Neural cell (in vitro differentiated cells): ENCODE results near the gene DGCR6L. TPM values are rescaled to one million over a fixed set of nuclear protein-coding genes. Genes with fewer than 3 reads are reported as not detected.

Experiments used
- H2AFZ ChIP-seq: fragments of 200-600, 300-800 bp; sonication (generic), shearing (Covaris generic); 2 replicates; pipeline ENCODE4 v1.6.0; 2014; ENCODE audit warnings: low read depth, mild to moderate bottlenecking, antibody characterized with exemption, low read length, moderate library complexity
- H3F3A ChIP-seq: fragments of 200-600 bp; shearing (Covaris generic); 2 replicates; pipeline ENCODE4 v1.6.1; 2016; ENCODE audit warnings: mild to moderate bottlenecking, moderate library complexity, mixed read lengths, antibody characterized with exemption, low read length; ENCODE audit not compliant: insufficient read depth, poor library complexity, severe bottlenecking
- H3K27ac ChIP-seq: fragments of 200-600, 300-800 bp; sonication (generic), shearing (Covaris generic); 2 replicates; pipeline ENCODE4 v1.5.1; 2014; ENCODE audit warnings: mild to moderate bottlenecking, low read length, moderate library complexity
- H3K27me3 ChIP-seq: fragments of 300-800, 200-600 bp; sonication (generic), shearing (Covaris generic); 2 replicates; pipeline ENCODE4 v1.6.0; 2014; ENCODE audit warnings: mild to moderate bottlenecking, low read depth, low read length, moderate library complexity; ENCODE audit not compliant: insufficient read depth
- H3K36me3 ChIP-seq: fragments of 300-800, 200-600 bp; sonication (generic), shearing (Covaris generic); 2 replicates; pipeline ENCODE4 v1.5.1; 2014; ENCODE audit warnings: mild to moderate bottlenecking, antibody characterized with exemption, low read length, moderate library complexity; ENCODE audit not compliant: insufficient read depth
- H3K4me2 ChIP-seq: fragments of 300-800, 200-600 bp; sonication (generic), shearing (Covaris generic); 2 replicates; pipeline ENCODE4 v1.6.0; 2014; ENCODE audit warnings: mild to moderate bottlenecking, low read length
- H3K4me3 ChIP-seq: fragments of 300-800, 200-600 bp; sonication (generic), shearing (Covaris generic); 2 replicates; pipeline ENCODE4 v1.5.1; 2014; ENCODE audit warnings: mild to moderate bottlenecking, low read length, moderate library complexity
- H3K79me2 ChIP-seq: fragments of 200-600 bp; shearing (Covaris generic); replicated peaks from 2 replicates; pipeline ENCODE4 v1.6.0; 2014; ENCODE audit warnings: mild to moderate bottlenecking, low read length, moderate library complexity; ENCODE audit not compliant: insufficient read depth
- H3K9ac ChIP-seq: fragments of 300-800, 200-600 bp; sonication (generic), shearing (Covaris generic); 2 replicates; pipeline ENCODE4 v1.6.1; 2016; ENCODE audit warnings: mild to moderate bottlenecking, low read length, mixed read lengths
- H3K9me2 ChIP-seq: fragments of 200-600 bp; shearing (Covaris generic); 2 replicates; pipeline ENCODE4 v1.6.1; 2016; ENCODE audit warnings: mild to moderate bottlenecking, low read length, mixed read lengths; ENCODE audit not compliant: insufficient read depth
- H3K9me3 ChIP-seq: fragments of 200-600, 300-800 bp; sonication (generic), shearing (Covaris generic); 2 replicates; pipeline ENCODE4 v1.6.1; 2016; ENCODE audit warnings: mild to moderate bottlenecking, mixed run types, low read length, moderate library complexity, mixed read lengths
- H4K20me1 ChIP-seq: fragments of 200-600 bp; shearing (Covaris generic); 2 replicates; pipeline ENCODE4 v1.6.1; 2016; ENCODE audit warnings: mild to moderate bottlenecking, mixed run types; ENCODE audit not compliant: insufficient read depth
- EP300 ChIP-seq: fragments of 450-650 bp; conservative IDR thresholded peaks from 2 replicates; pipeline ENCODE4 v1.6.1; 2014; ENCODE audit warnings: antibody characterized with exemption, mild to moderate bottlenecking, moderate library complexity; ENCODE audit not compliant: poor library complexity, severe bottlenecking
- EZH2 ChIP-seq: fragments of 200-600, 300-800 bp; shearing (Covaris generic), sonication (generic); IDR thresholded peaks from 2 replicates; pipeline ENCODE4 v1.6.1; 2014; ENCODE audit warnings: antibody characterized with exemption, low read length, borderline replicate concordance, mild to moderate bottlenecking; ENCODE audit not compliant: insufficient read depth, poor library complexity, severe bottlenecking
- MXI1 ChIP-seq: fragments of 450-650 bp; conservative IDR thresholded peaks from 2 replicates; pipeline ENCODE4 v1.6.1; 2014; ENCODE audit warnings: antibody characterized with exemption, mild to moderate bottlenecking; ENCODE audit not compliant: poor library complexity, severe bottlenecking
- POLR2AphosphoS5 ChIP-seq: IDR thresholded peaks from 2 replicates; pipeline ENCODE4 v1.6.1; 2012
- RAD21 ChIP-seq: fragments of 450-650 bp; conservative IDR thresholded peaks from 2 replicates; pipeline ENCODE4 v1.6.1; 2014; ENCODE audit warnings: antibody characterized with exemption, mild to moderate bottlenecking, moderate library complexity
- SMC3 ChIP-seq: fragments of 450-650 bp; conservative IDR thresholded peaks from 2 replicates; pipeline ENCODE4 v1.6.1; 2014; ENCODE audit warnings: antibody characterized with exemption, mild to moderate bottlenecking, moderate library complexity; ENCODE audit not compliant: poor library complexity
- TAF1 ChIP-seq: IDR thresholded peaks from 2 replicates; pipeline ENCODE4 v1.6.1; 2012; ENCODE audit warnings: low read depth
- polyA plus RNA-seq: library from polyadenylated mRNA; depleted of rRNA; stranded (reverse); fragments of >200 nt; gene quantifications from 2 replicates; pipeline ENCODE4 v1.2.3, GENCODE V29; 2014
- TF ChIP-seq, protein P1 (sequence below): fragments of 450-650 bp; IDR thresholded peaks from 2 replicates; pipeline ENCODE4 v1.5.1; 2014; ENCODE audit warnings: antibody characterized with exemption, mild to moderate bottlenecking, moderate library complexity; ENCODE audit not compliant: poor library complexity, severe bottlenecking
- TF ChIP-seq, protein P2 (sequence below): IDR thresholded peaks from 2 replicates; pipeline ENCODE4 v1.6.1; 2012; ENCODE audit warnings: borderline replicate concordance

The DGCR6L gene
- polyA plus RNA-seq, 1 donor from 2014 or later: 125 TPM

DNA sequence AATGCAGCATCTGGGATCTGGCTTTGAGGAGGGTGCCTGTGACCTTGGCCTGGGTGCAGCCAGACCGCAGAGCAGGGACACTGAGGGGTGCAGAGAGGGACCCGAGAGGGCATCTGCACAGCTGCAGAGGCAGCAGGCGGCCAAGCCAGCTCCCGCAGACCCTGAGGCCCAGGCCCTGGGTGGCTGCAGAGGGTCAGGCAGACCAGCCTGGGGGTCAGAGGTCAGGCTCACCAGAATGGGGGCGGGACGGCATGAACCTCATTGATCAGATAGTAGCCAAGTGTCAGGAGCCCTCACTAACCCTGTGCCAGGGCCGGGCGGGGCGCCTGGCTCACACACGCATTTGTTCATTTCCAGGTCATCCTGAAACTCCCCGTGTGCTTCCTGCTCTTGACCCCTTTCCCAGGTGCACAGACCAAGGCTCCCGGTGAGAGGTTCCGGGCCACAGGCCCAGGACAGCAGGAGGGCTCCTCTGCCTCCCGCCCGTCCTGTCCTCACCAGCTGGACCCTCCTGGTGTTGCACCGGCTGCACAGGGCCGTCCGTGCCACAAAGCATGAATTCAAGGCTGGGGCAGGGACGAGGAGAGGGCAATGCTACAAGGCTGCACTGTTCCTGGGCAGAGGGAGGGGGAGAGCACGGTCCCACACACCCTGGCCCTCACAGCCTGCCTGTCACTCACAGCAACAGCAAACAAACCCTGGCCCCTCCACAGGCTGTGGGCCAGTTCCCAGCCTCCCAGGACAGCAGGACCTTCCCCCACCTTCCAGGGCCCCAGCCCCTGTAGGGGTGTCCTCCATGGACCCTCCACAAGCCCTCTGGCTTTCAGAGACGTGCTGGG, 55.0 kb downstream of the DGCR6L start:
- Histone ChIP-seq H3K79me2 (no peaks in the 10 kb centered on the region), H3K4me2 (no peak overlapping the region), H3K9me3 (no peaks in the 10 kb centered on the region), H3K9ac (no peak overlapping the region), H2AFZ (no peak overlapping the region), H3K4me3 (no peak overlapping the region), H4K20me1 (no peaks in the 10 kb centered on the region), H3K27me3 (no peaks in the 10 kb centered on the region), H3K27ac (no peak overlapping the region), H3K9me2 (no peaks in the 10 kb centered on the region), H3F3A (no peaks in the 10 kb centered on the region), H3K36me3 (no peaks in the 10 kb centered on the region)
- TF ChIP-seq EZH2: no peak
- TF ChIP-seq TAF1: no peak
- TF ChIP-seq, protein P1, sequence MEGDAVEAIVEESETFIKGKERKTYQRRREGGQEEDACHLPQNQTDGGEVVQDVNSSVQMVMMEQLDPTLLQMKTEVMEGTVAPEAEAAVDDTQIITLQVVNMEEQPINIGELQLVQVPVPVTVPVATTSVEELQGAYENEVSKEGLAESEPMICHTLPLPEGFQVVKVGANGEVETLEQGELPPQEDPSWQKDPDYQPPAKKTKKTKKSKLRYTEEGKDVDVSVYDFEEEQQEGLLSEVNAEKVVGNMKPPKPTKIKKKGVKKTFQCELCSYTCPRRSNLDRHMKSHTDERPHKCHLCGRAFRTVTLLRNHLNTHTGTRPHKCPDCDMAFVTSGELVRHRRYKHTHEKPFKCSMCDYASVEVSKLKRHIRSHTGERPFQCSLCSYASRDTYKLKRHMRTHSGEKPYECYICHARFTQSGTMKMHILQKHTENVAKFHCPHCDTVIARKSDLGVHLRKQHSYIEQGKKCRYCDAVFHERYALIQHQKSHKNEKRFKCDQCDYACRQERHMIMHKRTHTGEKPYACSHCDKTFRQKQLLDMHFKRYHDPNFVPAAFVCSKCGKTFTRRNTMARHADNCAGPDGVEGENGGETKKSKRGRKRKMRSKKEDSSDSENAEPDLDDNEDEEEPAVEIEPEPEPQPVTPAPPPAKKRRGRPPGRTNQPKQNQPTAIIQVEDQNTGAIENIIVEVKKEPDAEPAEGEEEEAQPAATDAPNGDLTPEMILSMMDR: no peak
- no peak for TF ChIP-seq POLR2AphosphoS5
- no peak for TF ChIP-seq RAD21
- TF ChIP-seq EP300: no peak
- TF ChIP-seq, protein P2, sequence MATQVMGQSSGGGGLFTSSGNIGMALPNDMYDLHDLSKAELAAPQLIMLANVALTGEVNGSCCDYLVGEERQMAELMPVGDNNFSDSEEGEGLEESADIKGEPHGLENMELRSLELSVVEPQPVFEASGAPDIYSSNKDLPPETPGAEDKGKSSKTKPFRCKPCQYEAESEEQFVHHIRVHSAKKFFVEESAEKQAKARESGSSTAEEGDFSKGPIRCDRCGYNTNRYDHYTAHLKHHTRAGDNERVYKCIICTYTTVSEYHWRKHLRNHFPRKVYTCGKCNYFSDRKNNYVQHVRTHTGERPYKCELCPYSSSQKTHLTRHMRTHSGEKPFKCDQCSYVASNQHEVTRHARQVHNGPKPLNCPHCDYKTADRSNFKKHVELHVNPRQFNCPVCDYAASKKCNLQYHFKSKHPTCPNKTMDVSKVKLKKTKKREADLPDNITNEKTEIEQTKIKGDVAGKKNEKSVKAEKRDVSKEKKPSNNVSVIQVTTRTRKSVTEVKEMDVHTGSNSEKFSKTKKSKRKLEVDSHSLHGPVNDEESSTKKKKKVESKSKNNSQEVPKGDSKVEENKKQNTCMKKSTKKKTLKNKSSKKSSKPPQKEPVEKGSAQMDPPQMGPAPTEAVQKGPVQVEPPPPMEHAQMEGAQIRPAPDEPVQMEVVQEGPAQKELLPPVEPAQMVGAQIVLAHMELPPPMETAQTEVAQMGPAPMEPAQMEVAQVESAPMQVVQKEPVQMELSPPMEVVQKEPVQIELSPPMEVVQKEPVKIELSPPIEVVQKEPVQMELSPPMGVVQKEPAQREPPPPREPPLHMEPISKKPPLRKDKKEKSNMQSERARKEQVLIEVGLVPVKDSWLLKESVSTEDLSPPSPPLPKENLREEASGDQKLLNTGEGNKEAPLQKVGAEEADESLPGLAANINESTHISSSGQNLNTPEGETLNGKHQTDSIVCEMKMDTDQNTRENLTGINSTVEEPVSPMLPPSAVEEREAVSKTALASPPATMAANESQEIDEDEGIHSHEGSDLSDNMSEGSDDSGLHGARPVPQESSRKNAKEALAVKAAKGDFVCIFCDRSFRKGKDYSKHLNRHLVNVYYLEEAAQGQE: no peak
- TF ChIP-seq MXI1: no peak
- TF ChIP-seq SMC3: no peak

Other genes starting within 250 kb of the DGCR6L start
- 48.9 and 52.3 TPM in 2 replicates for gene DGCR8, start 239.8 kb downstream of the DGCR6L start, polyA plus RNA-seq
- gene RANBP1, start 204.0 kb downstream of the DGCR6L start, polyA plus RNA-seq: 341 and 360 TPM in 2 replicates
- gene TRMT2A, start 202.8 kb downstream of the DGCR6L start, polyA plus RNA-seq: 96.7 and 103 TPM in 2 replicates
- gene ZDHHC8, start 188.3 kb downstream of the DGCR6L start, polyA plus RNA-seq: 4.5 and 11.4 TPM in 2 replicates
- gene CCDC188, start 169.0 kb downstream of the DGCR6L start, polyA plus RNA-seq: not detected in 2 replicates
- gene RTN4R, start 51.7 kb downstream of the DGCR6L start, polyA plus RNA-seq: 12.1 and 13.6 TPM in 2 replicates
- gene ZNF74, start 74.1 kb upstream of the DGCR6L start, polyA plus RNA-seq: 75.6 and 79.5 TPM in 2 replicates
- gene SCARF2, start 117.8 kb upstream of the DGCR6L start, polyA plus RNA-seq: 3.4 and 5.0 TPM in 2 replicates
- 59.5 and 68.6 TPM in 2 replicates for gene KLHL22, start 175.7 kb upstream of the DGCR6L start, polyA plus RNA-seq
- gene MED15, start 187.6 kb upstream of the DGCR6L start, polyA plus RNA-seq: 13.2 and 17.9 TPM in 2 replicates